ENCODE data around the gene ANKRD53.

- TF ChIP-seq CTCF (IDR thresholded peaks at IDR 0.05): no peak
- no peak for TF ChIP-seq ZFX (IDR thresholded peaks at IDR 0.05; ENCODE audit: borderline replicate concordance)
These were observed 39.2 kb upstream of the ANKRD53 start for GRCh38 chr2:70939001-70939838.
